Prostate gland (tissue), 2 donors: ENCODE data around the gene GATAD2B.

Source experiments
- CTCF ChIP-seq, 4 experiments: fragments of 200-600 bp in 2 of 4; fragments of 450-650 bp in 2 of 4; sonication (generic) in 2 of 4; IDR thresholded peaks; 1 replicate in 3 of 4; 2 replicates in 1 of 4; pipeline ENCODE4 v1.5.1; 2016 to 2019; ENCODE audit warnings: antibody characterized with exemption in 4 of 4, mild to moderate bottlenecking in 2 of 4, moderate library complexity in 2 of 4
- POLR2A ChIP-seq: fragments of 450-650 bp; IDR thresholded peaks from one replicate; pipeline ENCODE4 v1.6.1; 2016; ENCODE audit warnings: antibody characterized with exemption, mild to moderate bottlenecking

- TF ChIP-seq CTCF (IDR thresholded peaks at IDR 0.05) = no peak
- TF ChIP-seq POLR2A = no peak
These were observed 32.1 kb upstream of the GATAD2B start for GRCh38 chr1:153954826-153955225.
